NCI-H2171 (cell line): ENCODE results near the gene CSNK1E.

Source experiments
- DNase-seq: peaks from one replicate; lab custom pipeline; 2025; lab: John Stamatoyannopoulos, UW

The CSNK1E gene

GRCh38 chr22:38273135-38273826 is 44.0 kb downstream of the CSNK1E start:
- DNase-seq: no peak

- peak; percentile 72 for DNase-seq
Observed at GRCh38 chr22:38272373-38273134, 44.7 kb downstream of the CSNK1E start, which contains the start of gene TMEM184B. TSS of gene TMEM184B (minus strand) at chr22:38273010. CDS start at chr22:38247961, 25,049 bp downstream.

- DNase-seq: peak; percentile 52
Observed at GRCh38 chr22:38271927-38272372, 45.3 kb downstream of the CSNK1E start.

- DNase-seq: no peak
Observed at GRCh38 chr22:38271101-38271500, 46.1 kb downstream of the CSNK1E start.

- DNase-seq: no peak
Observed at GRCh38 chr22:38270091-38270992, 46.9 kb downstream of the CSNK1E start.

- DNase-seq: no peak
Observed at GRCh38 chr22:38269466-38269865, 47.8 kb downstream of the CSNK1E start.

GRCh38 chr22:38267086-38267485 is 50.1 kb downstream of the CSNK1E start:
- no peak for DNase-seq

- no peak for DNase-seq
Observed at GRCh38 chr22:38266120-38266519, 51.1 kb downstream of the CSNK1E start.

GRCh38 chr22:38264322-38264843 is 52.9 kb downstream of the CSNK1E start:
- no peak for DNase-seq

- DNase-seq: no peak
Observed at GRCh38 chr22:38262051-38262795, 55.0 kb downstream of the CSNK1E start.

GRCh38 chr22:38260761-38261681 is 56.2 kb downstream of the CSNK1E start:
- DNase-seq: no peak

GRCh38 chr22:38259370-38259769 is 57.9 kb downstream of the CSNK1E start:
- DNase-seq: no peak

- no peak for DNase-seq
Observed at GRCh38 chr22:38258895-38259294, 58.3 kb downstream of the CSNK1E start.

GRCh38 chr22:38257650-38258250 is 59.5 kb downstream of the CSNK1E start:
- DNase-seq: peak; percentile 76

- no peak for DNase-seq
Observed at GRCh38 chr22:38257181-38257580, 60.1 kb downstream of the CSNK1E start.

- no peak for DNase-seq
Observed at GRCh38 chr22:38255697-38256096, 61.5 kb downstream of the CSNK1E start.

- DNase-seq: no peak
Observed at GRCh38 chr22:38251341-38251692, 65.9 kb downstream of the CSNK1E start.

- DNase-seq: no peak
Observed at GRCh38 chr22:38250643-38251340, 66.4 kb downstream of the CSNK1E start.
